T-cell (primary cell): ENCODE results near the gene LHFPL5. TPM values are rescaled to one million over a fixed set of nuclear protein-coding genes. Genes with fewer than 3 reads are reported as not detected.

ENCODE experiments used
- ATAC-seq, 4 experiments: fragments of 200-7000 bp in 3 of 4; fragments of 150-1000 bp in 1 of 4; cut with Tn5 transposase; replicated peaks in 1 of 4; 1 replicate in 3 of 4; 2 replicates in 1 of 4; pipeline ENCODE4 v1.10.0; 2021; ENCODE audit warnings: moderate library complexity in 3 of 4, mild to moderate bottlenecking in 2 of 4, moderate number of reproducible peaks in 1 of 4
- CTCF ChIA-PET, 2 donors: fragments of 300-600 bp; sonication (Branson Sonifier 250); formaldehyde crosslinking; loops; one replicate each; lab custom pipeline; 2022; ENCODE audit warnings: antibody characterized with exemption in 2 of 2; lab: Charles Lee
- POLR2A ChIA-PET, 2 donors: fragments of 300-600 bp; sonication (Branson Sonifier 250); formaldehyde crosslinking; loops; one replicate each; lab custom pipeline; 2022; ENCODE audit warnings: antibody characterized with exemption in 2 of 2; lab: Charles Lee
- DNase-seq, 35 experiments: peaks; one replicate each; pipeline versions ENCODE4 v3.0.0 to v3.0.0-alpha.2; 2013 to 2023
- H3K27ac ChIP-seq: one replicate; pipeline ENCODE4 v1.5.1; 2013; ENCODE audit warnings: low read length
- H3K27me3 ChIP-seq, 2 experiments: replicated peaks in 1 of 2; 1 replicate in 1 of 2; 2 replicates in 1 of 2; pipeline versions ENCODE4 v1.6.1 to v1.7.0; 2013; ENCODE audit warnings: low read length in 1 of 2, mixed read lengths in 1 of 2; ENCODE audit not compliant: control insufficient read depth in 2 of 2, insufficient read depth in 2 of 2; ENCODE audit errors: extremely low read depth in 1 of 2
- H3K36me3 ChIP-seq, 2 donors: 1 replicate in 1 of 2; 2 replicates in 1 of 2; pipeline versions ENCODE4 v1.6.1 to v1.7.0; 2013; ENCODE audit warnings: low read length in 1 of 2; ENCODE audit not compliant: control insufficient read depth in 2 of 2, insufficient read depth in 1 of 2; ENCODE audit errors: extremely low read depth in 1 of 2
- H3K4me1 ChIP-seq, 2 experiments: 1 replicate in 1 of 2; 2 replicates in 1 of 2; pipeline versions ENCODE4 v1.6.1 to v1.7.0; 2013; ENCODE audit warnings: low read length in 2 of 2, mixed read lengths in 1 of 2; ENCODE audit not compliant: insufficient read depth in 2 of 2, control insufficient read depth in 1 of 2; ENCODE audit errors: extremely low read depth in 1 of 2
- H3K4me3 ChIP-seq, 2 donors: 1 replicate in 1 of 2; 2 replicates in 1 of 2; pipeline versions ENCODE4 v1.5.1 to v1.7.0; 2013; ENCODE audit warnings: mild to moderate bottlenecking in 2 of 2, low read length in 1 of 2, moderate library complexity in 1 of 2; ENCODE audit not compliant: control insufficient read depth in 1 of 2; ENCODE audit errors: extremely low read depth in 1 of 2
- H3K9me3 ChIP-seq: 2 replicates; pipeline ENCODE4 v1.7.0; 2013
- H3K27ac Mint-ChIP-seq, 2 donors: one replicate each; pipeline ENCODE4 v1.8.0; 2020 to 2021; ENCODE audit warnings: mild to moderate bottlenecking in 2 of 2, mixed read lengths in 2 of 2
- H3K27me3 Mint-ChIP-seq, 2 donors: one replicate each; pipeline ENCODE4 v1.8.0; 2021 to 2022; ENCODE audit warnings: mixed read lengths in 2 of 2
- H3K36me3 Mint-ChIP-seq: one replicate; pipeline ENCODE4 v1.8.0; 2021; ENCODE audit warnings: mixed read lengths
- H3K4me1 Mint-ChIP-seq, 3 donors: one replicate each; pipeline ENCODE4 v1.8.0; 2020 to 2022; ENCODE audit warnings: mixed read lengths in 3 of 3, mild to moderate bottlenecking in 1 of 3
- H3K4me3 Mint-ChIP-seq, 3 donors: one replicate each; pipeline ENCODE4 v1.8.0; 2020 to 2022; ENCODE audit warnings: mild to moderate bottlenecking in 3 of 3, mixed read lengths in 3 of 3, moderate library complexity in 3 of 3
- H3K9me3 Mint-ChIP-seq, 3 donors: one replicate each; pipeline ENCODE4 v1.8.0; 2020 to 2022; ENCODE audit warnings: mixed read lengths in 3 of 3
- WGBS: methylation state at CpG from one replicate; pipeline ENCODE4 v1.1.5; 2013; ENCODE audit warnings: missing lambda C conversion rate; ENCODE audit not compliant: insufficient coverage; 5-methylcytosine and 5-hydroxymethylcytosine counted together
- total RNA-seq, 35 experiments: library from RNA in 6 of 35; stranded (reverse) in 6 of 35; fragments of 120-200 nt in 1 of 35; gene quantifications; one replicate each; pipeline versions ENCODE4 v1.2.1 to v1.2.4 and lab custom pipeline; 2013 to 2026

LHFPL5 gene
- total RNA-seq, 5 donors from 2014 or later (not counting 1 experiment from before 2014, with no cell fraction given), result not detected

DNA sequence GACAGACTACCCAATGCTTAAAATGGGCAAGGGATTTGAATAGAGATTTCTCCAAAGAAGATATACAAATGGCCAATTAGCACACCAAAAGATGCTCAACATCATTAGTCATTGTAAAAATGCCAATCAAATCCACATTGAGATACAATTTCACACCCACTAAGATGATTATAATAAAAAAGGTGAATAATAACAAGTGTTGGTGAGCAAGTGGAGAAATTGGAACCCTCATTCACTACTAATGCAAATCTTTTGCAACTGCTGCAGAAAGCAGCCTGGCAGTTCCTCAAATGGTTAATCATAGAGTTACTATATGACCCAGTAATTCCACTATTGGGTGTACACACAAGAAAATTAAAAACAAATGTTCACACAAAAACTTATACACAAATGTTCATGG lies 12.4 kb downstream of the LHFPL5 start:
- ATAC-seq, result no peak
- H3K4me1 ChIP-seq, result no peaks in the 10 kb centered on the region
- H3K27me3 Mint-ChIP-seq, result no peaks in the 10 kb centered on the region

DNA sequence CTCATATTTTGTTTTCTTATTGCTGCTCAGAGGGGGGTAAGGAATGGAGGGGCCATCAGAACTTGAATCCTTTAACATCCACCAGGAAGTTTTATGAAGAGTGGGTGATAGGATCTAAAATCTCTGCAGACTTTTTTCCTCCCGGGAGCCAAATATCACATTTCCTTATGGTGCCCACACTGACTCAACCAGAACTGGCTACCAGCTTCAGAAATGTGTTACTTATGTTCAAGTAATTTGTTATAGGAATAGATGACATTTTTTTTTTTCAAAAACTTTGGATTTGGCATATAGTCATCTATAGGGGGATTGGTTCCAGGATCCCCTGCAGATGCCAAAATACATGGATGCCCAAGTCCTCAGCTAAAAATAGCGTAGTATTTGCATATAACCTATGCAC lies 18.4 kb downstream of the LHFPL5 start:
- DNase-seq (no peak), ATAC-seq (no peak)
- WGBS, result no CpG with 5 or more reads among the region's 2 CpGs
- Mint-ChIP-seq H3K4me1 (no peaks in the 10 kb centered on the region), H3K36me3 (no peaks in the 10 kb centered on the region), H3K4me3 (no peak overlapping the region), H3K27me3 (peaks cover 5 to 6% of the 10 kb centered on the region in 2 donors), H3K27ac (no peak overlapping the region), H3K9me3 (no peaks in the 10 kb centered on the region)
- no peak overlapping the region for H3K4me3 ChIP-seq
- no peaks in the 10 kb centered on the region for H3K9me3 ChIP-seq
- H3K27ac ChIP-seq, result no peak overlapping the region
- POLR2A ChIA-PET, result no interaction called here
- peaks cover 0 to 9% of the 10 kb centered on the region in 2 experiments for H3K27me3 ChIP-seq
- H3K36me3 ChIP-seq, result no peaks in the 10 kb centered on the region
- no peaks in the 10 kb centered on the region for H3K4me1 ChIP-seq
- CTCF ChIA-PET, result interaction anchor here in 1 of 2 donors (0.7 kb wide), 1 partner anchor 127 kb away, joined by 5 read pairs; no protein-coding TSS in a partner anchor

More for the DNA sequence above, 12.4 kb downstream of the LHFPL5 start:
- Histone ChIP-seq H3K27ac (no peak overlapping the region), H3K27me3 (peaks cover 0 to 16% of the 10 kb centered on the region in 2 experiments), H3K9me3 (no peaks in the 10 kb centered on the region), H3K4me3 (no peak overlapping the region), H3K36me3 (no peaks in the 10 kb centered on the region)
- H3K36me3 Mint-ChIP-seq, result no peaks in the 10 kb centered on the region
- H3K4me3 Mint-ChIP-seq, result no peak overlapping the region
- DNase-seq, result no peak
- CTCF ChIA-PET, result no interaction called here
- H3K27ac Mint-ChIP-seq, result no peak overlapping the region
- H3K4me1 Mint-ChIP-seq, result no peaks in the 10 kb centered on the region
- peaks cover 0 to 4% (median 0%) of the 10 kb centered on the region in 3 donors for H3K9me3 Mint-ChIP-seq
- POLR2A ChIA-PET, result no interaction called here

DNA sequence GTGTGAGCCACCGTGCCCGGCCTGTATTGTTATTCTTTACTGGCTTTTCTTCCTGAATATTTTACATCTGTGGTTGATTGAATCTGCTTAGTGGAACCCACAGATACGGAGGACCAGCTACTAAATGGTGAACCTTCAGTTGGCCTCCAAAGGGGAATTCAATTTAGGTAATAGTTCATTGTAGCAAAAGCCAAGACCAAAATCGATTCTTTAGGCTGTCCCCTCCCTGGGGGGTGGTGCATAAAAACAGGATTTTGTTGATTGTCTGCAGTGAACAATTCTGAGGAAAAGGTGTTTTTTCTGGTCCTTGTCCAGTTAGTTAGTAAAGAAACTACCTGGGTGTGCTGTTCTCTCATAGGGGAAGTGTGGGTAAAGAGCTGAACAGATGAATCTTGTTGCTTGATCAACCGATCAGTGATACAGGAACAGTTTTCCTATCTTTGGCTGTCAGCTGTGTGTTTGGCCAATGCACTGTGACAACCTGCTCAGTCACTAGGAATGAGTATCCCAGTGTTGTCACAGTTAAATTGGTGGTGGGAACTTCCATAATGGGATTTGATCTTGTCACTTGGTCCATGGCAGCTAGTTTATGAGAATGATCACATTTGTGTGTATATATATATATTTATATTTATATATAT lies 19.5 kb downstream of the LHFPL5 start:
- no peak overlapping the region for H3K4me3 Mint-ChIP-seq
- peaks cover 5 to 6% of the 10 kb centered on the region in 2 donors for H3K27me3 Mint-ChIP-seq
- DNase-seq, result no peak
- H3K4me1 Mint-ChIP-seq, result no peaks in the 10 kb centered on the region
- Histone ChIP-seq H3K36me3 (no peaks in the 10 kb centered on the region), H3K4me1 (no peaks in the 10 kb centered on the region), H3K27ac (no peak overlapping the region), H3K4me3 (no peak overlapping the region), H3K27me3 (peaks cover 0 to 7% of the 10 kb centered on the region in 2 experiments), H3K9me3 (no peaks in the 10 kb centered on the region)
- ATAC-seq, result no peak
- H3K27ac Mint-ChIP-seq, result no peak overlapping the region
- WGBS, result 74% methylated on average over 3 of the region's 5 CpGs
- H3K9me3 Mint-ChIP-seq, result no peaks in the 10 kb centered on the region
- no peaks in the 10 kb centered on the region for H3K36me3 Mint-ChIP-seq
- POLR2A ChIA-PET, result no interaction called here
- CTCF ChIA-PET, result no interaction called here

DNA sequence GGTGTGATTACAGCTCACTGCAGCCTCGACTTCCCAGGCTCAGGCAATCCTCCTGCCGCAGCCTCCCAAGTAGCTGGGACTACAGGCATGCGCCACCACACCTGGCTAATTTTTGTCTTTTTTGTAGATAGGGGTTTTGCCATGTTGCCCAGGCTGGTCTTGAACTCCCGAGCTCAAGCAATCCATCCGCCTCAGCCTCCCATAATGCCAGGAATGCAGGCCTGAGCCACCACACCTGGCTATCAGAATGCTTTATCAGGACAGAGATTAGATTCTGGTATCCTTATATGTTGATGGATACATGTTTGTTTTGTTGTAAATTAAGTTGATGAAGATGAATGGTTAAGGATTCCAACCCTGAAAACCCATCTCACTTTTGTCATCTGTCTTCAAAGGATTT lies 24.2 kb downstream of the LHFPL5 start:
- ATAC-seq (no peak), DNase-seq (no peak)
- Histone ChIP-seq H3K4me1 (no peaks in the 10 kb centered on the region), H3K27me3 (peaks cover 0 to 6% of the 10 kb centered on the region in 2 experiments), H3K4me3 (no peak overlapping the region), H3K27ac (no peak overlapping the region), H3K36me3 (peaks cover 6% of the 10 kb centered on the region in 2 donors), H3K9me3 (no peaks in the 10 kb centered on the region)
- CTCF ChIA-PET, result interaction anchor here in 1 of 2 donors (0.6 kb wide), 1 partner anchor 1688 kb away, joined by 6 read pairs; no protein-coding TSS in a partner anchor
- Mint-ChIP-seq H3K36me3 (peaks cover 11% of the 10 kb centered on the region), H3K27me3 (peaks cover 4 to 5% of the 10 kb centered on the region in 2 donors), H3K27ac (no peak overlapping the region), H3K4me3 (no peak overlapping the region), H3K4me1 (no peaks in the 10 kb centered on the region), H3K9me3 (no peaks in the 10 kb centered on the region)
- POLR2A ChIA-PET, result no interaction called here
- WGBS, result no CpG with 5 or more reads among the region's 5 CpGs

DNA sequence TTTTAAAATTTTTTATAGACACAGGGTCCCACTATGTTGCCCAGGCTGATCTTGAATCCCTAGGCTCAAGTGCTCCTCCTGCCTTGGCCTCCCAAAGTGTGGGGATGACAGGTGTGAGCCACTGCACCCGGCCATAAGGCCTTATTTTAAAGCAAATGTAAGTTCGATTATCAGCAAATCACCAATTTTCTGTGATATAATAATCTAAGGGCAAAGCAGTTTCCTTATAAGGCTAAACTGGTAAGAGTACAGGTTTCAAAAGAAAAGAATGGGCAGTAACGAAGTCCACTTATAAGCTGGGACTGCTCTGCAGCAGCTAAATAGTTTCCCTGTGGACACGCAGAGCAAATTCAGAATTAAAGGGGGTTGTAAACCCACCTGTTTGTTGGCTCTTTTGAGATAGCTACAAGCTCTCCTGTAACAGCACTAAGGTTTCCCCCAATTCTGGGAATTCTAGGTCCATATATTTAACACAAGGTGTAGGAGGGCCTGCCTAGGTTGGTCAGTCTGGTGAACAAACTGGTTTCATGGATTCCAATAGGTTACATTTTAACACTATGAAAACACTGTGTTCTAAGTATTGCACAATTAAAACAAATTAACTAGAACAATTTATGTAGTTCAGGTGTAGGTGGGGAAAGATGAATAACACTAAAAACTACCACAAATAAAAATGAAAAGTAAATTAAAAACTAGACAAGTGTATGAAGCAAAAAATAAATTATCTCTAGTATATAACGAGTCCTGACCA lies 26.3 kb downstream of the LHFPL5 start:
- H3K9me3 Mint-ChIP-seq, result no peaks in the 10 kb centered on the region
- peaks cover 20% of the 10 kb centered on the region for H3K36me3 Mint-ChIP-seq
- H3K4me1 Mint-ChIP-seq, result no peaks in the 10 kb centered on the region
- H3K27me3 Mint-ChIP-seq, result no peaks in the 10 kb centered on the region
- CTCF ChIA-PET, result no interaction called here
- Histone ChIP-seq H3K36me3 (peaks cover 6 to 18% of the 10 kb centered on the region in 2 donors), H3K4me3 (no peak overlapping the region), H3K27ac (no peak overlapping the region), H3K9me3 (no peaks in the 10 kb centered on the region), H3K4me1 (no peaks in the 10 kb centered on the region), H3K27me3 (no peaks in the 10 kb centered on the region)
- H3K27ac Mint-ChIP-seq, result no peak overlapping the region
- no peak overlapping the region for H3K4me3 Mint-ChIP-seq
- no peak for DNase-seq
- POLR2A ChIA-PET, result interaction anchor here in 1 of 2 donors (0.5 to 0.6 kb wide), 2 partner anchors 473 to 577 kb away, joined by 6 to 7 read pairs; no protein-coding TSS in a partner anchor
- ATAC-seq, result no peak
- WGBS, result no CpG with 5 or more reads among the region's 5 CpGs

DNA sequence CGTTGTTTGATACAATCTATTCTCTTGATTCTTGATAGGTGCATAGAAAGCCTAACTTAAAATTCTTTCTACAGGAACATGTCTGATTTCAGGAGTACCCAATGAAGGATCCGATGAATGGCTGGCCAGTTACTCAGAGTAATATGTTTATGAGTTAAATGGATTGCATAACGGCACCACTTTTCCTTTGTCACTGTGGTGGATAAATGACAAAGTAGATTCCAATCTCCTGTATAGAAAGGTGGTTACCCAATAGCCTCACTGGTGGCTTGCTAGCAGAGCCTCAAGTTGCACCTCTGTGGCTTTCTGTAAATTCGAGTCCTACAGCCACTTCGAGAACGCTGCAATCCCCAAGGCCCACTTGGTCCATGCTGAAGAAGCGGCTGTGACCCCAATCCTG lies 28.4 kb downstream of the LHFPL5 start:
- ATAC-seq, result no peak
- no peak for DNase-seq
- no peaks in the 10 kb centered on the region for H3K4me1 Mint-ChIP-seq
- CTCF ChIA-PET, result no interaction called here
- Histone ChIP-seq H3K27ac (no peak overlapping the region), H3K36me3 (peaks cover 6 to 31% of the 10 kb centered on the region in 2 donors), H3K9me3 (no peaks in the 10 kb centered on the region), H3K27me3 (no peaks in the 10 kb centered on the region), H3K4me3 (no peak overlapping the region), H3K4me1 (no peaks in the 10 kb centered on the region)
- peak overlapping the region in 1 of 2 donors; percentile 30 for H3K27ac Mint-ChIP-seq
- no peaks in the 10 kb centered on the region for H3K27me3 Mint-ChIP-seq
- POLR2A ChIA-PET, result no interaction called here
- peaks cover 34% of the 10 kb centered on the region for H3K36me3 Mint-ChIP-seq
- H3K4me3 Mint-ChIP-seq, result no peak overlapping the region
- H3K9me3 Mint-ChIP-seq, result no peaks in the 10 kb centered on the region
- no CpG with 5 or more reads among the region's 7 CpGs for WGBS
